H1 (cell line): Measurements from ENCODE around the gene LSG1. TPM values are rescaled to one million over a fixed set of nuclear protein-coding genes. Genes with fewer than 3 reads are reported as not detected.

Source experiments
- CTCF ChIA-PET: fragments of 300-600 bp; sonication (Branson Sonifier 250); formaldehyde crosslinking; loops from one replicate; lab custom pipeline; 2021; ENCODE audit not compliant: partially characterized antibody; lab: Charles Lee
- POLR2A ChIA-PET: fragments of 300-600 bp; sonication (Branson Sonifier 250); formaldehyde crosslinking; loops from one replicate; lab custom pipeline; 2021; ENCODE audit warnings: inconsistent platforms; ENCODE audit not compliant: partially characterized antibody; lab: Charles Lee
- DNase-seq, 2 experiments: peaks; one replicate each; pipeline versions ENCODE4 v3.0.0 to v3.0.0-alpha.2; 2010 to 2022; ENCODE audit warnings: low spot score in 2 of 2, low read depth in 1 of 2, mixed read lengths in 1 of 2
- FAIRE-seq: peaks from 2 replicates; lab custom pipeline; 2011; peaks lifted over from hg19 to GRCh38; lab: Jason Lieb, UNC
- H2AFZ ChIP-seq: 2 replicates; pipeline ENCODE4 v1.8.1; 2012; ENCODE audit warnings: low read length, inconsistent platforms
- H2AK5ac ChIP-seq: 2 replicates; pipeline ENCODE4 v1.6.1; 2013; ENCODE audit warnings: low read depth, low read length
- H2BK120ac ChIP-seq: replicated peaks from 2 replicates; pipeline ENCODE3; 2013; ENCODE audit warnings: low read depth, low read length, inconsistent platforms
- H2BK12ac ChIP-seq: 2 replicates; pipeline ENCODE4 v1.6.1; 2013; ENCODE audit warnings: low read depth, low read length
- H2BK15ac ChIP-seq: 2 replicates; pipeline ENCODE4 v1.6.1; 2013; ENCODE audit warnings: low read length
- H2BK20ac ChIP-seq: 2 replicates; pipeline ENCODE4 v1.6.1; 2013; ENCODE audit warnings: low read length
- H2BK5ac ChIP-seq: 2 replicates; pipeline ENCODE4 v1.6.1; 2013; ENCODE audit warnings: low read depth, low read length
- H3K14ac ChIP-seq: 2 replicates; pipeline ENCODE4 v1.6.1; 2013; ENCODE audit warnings: inconsistent platforms; ENCODE audit not compliant: insufficient read length
- H3K18ac ChIP-seq: 2 replicates; pipeline ENCODE4 v1.6.1; 2013; ENCODE audit warnings: low read length; ENCODE audit errors: extremely low read depth
- H3K23ac ChIP-seq: 2 replicates; pipeline ENCODE4 v1.6.1; 2013; ENCODE audit warnings: inconsistent platforms; ENCODE audit not compliant: insufficient read length
- H3K23me2 ChIP-seq: 2 replicates; pipeline ENCODE4 v1.6.1; 2013; ENCODE audit warnings: low read depth, low read length
- H3K27ac ChIP-seq: 2 replicates; pipeline ENCODE4 v1.6.1; 2011; ENCODE audit warnings: low read depth, low read length, inconsistent platforms
- H3K27me3 ChIP-seq, 4 experiments: replicated peaks in 1 of 4; 1 replicate in 1 of 4; 2 replicates in 3 of 4; pipeline versions ENCODE4 v1.6.1 to v1.8.1; 2011 to 2013; ENCODE audit warnings: low read length in 3 of 4, mild to moderate bottlenecking in 3 of 4, inconsistent platforms in 2 of 4, mixed read lengths in 2 of 4, moderate library complexity in 1 of 4; ENCODE audit not compliant: control insufficient read depth in 3 of 4, insufficient read depth in 3 of 4; ENCODE audit errors: extremely low read depth in 1 of 4
- H3K36me3 ChIP-seq, 4 experiments: 2 replicates each; pipeline versions ENCODE4 v1.6.1 to v1.8.1; 2011 to 2013; ENCODE audit warnings: mild to moderate bottlenecking in 4 of 4, low read length in 3 of 4, moderate library complexity in 2 of 4, control low read depth in 1 of 4, inconsistent platforms in 1 of 4; ENCODE audit not compliant: insufficient read depth in 4 of 4, control insufficient read depth in 2 of 4
- H3K4ac ChIP-seq: replicated peaks from 2 replicates; pipeline ENCODE3; 2013; ENCODE audit warnings: low read length, low read depth, mixed read lengths, inconsistent platforms; ENCODE audit not compliant: insufficient read length
- H3K4me1 ChIP-seq, 4 experiments: replicated peaks in 1 of 4; 1 replicate in 1 of 4; 2 replicates in 3 of 4; pipeline versions ENCODE4 v1.6.1 to v1.8.1; 2011 to 2013; ENCODE audit warnings: low read length in 3 of 4, inconsistent platforms in 2 of 4, mixed read lengths in 1 of 4; ENCODE audit not compliant: insufficient read depth in 4 of 4, control insufficient read depth in 3 of 4
- H3K4me2 ChIP-seq, 2 experiments: 2 replicates each; pipeline versions ENCODE4 v1.6.1 to v1.8.1; 2011 to 2013; ENCODE audit warnings: low read depth in 2 of 2, low read length in 2 of 2, control low read depth in 1 of 2, inconsistent platforms in 1 of 2, mild to moderate bottlenecking in 1 of 2; ENCODE audit not compliant: insufficient read depth in 1 of 2
- H3K4me3 ChIP-seq, 4 experiments: fragments of 200-600, 300-600 bp in 1 of 4; sonication (generic), shearing (Covaris generic), sonication (Bioruptor Twin) in 1 of 4; 2 replicates each; pipeline versions ENCODE4 v1.5.1 to v1.8.1; 2011 to 2016; ENCODE audit warnings: low read length in 4 of 4, low read depth in 3 of 4, control low read depth in 2 of 4, inconsistent platforms in 2 of 4, mild to moderate bottlenecking in 2 of 4, mixed read lengths in 1 of 4, moderate library complexity in 1 of 4; ENCODE audit not compliant: insufficient read depth in 2 of 4; ENCODE audit errors: extremely low read depth in 1 of 4
- H3K56ac ChIP-seq: replicated peaks from 2 replicates; pipeline ENCODE3; 2013; ENCODE audit warnings: low read depth, mild to moderate bottlenecking, mixed read lengths, low read length, inconsistent platforms; ENCODE audit not compliant: insufficient read length
- H3K79me1 ChIP-seq: 2 replicates; pipeline ENCODE4 v1.6.1; 2013; ENCODE audit warnings: low read depth, low read length, control low read depth
- H3K79me2 ChIP-seq, 2 experiments: 2 replicates each; pipeline versions ENCODE4 v1.6.1 to v1.8.1; 2012 to 2013; ENCODE audit warnings: low read length in 2 of 2, mild to moderate bottlenecking in 2 of 2, inconsistent platforms in 1 of 2; ENCODE audit not compliant: insufficient read depth in 2 of 2, control insufficient read depth in 1 of 2
- H3K9ac ChIP-seq, 4 experiments: replicated peaks in 1 of 4; 1 replicate in 1 of 4; 2 replicates in 3 of 4; pipeline versions ENCODE4 v1.6.1 to v1.8.1; 2011 to 2013; ENCODE audit warnings: low read depth in 3 of 4, low read length in 3 of 4, control low read depth in 2 of 4, mild to moderate bottlenecking in 2 of 4, moderate library complexity in 2 of 4, inconsistent platforms in 1 of 4; ENCODE audit errors: extremely low read depth in 1 of 4
- H3K9me3 ChIP-seq, 2 experiments: 2 replicates each; pipeline versions ENCODE4 v1.6.1 to v1.8.1; 2012 to 2013; ENCODE audit warnings: mild to moderate bottlenecking in 2 of 2, moderate library complexity in 2 of 2, control low read depth in 1 of 2, inconsistent platforms in 1 of 2, low read depth in 1 of 2, low read length in 1 of 2, mixed read lengths in 1 of 2; ENCODE audit not compliant: insufficient read depth in 2 of 2
- H4K20me1 ChIP-seq, 2 experiments: replicated peaks in 1 of 2; 2 replicates each; pipeline versions ENCODE3 to v1.8.1; 2011 to 2013; ENCODE audit warnings: inconsistent platforms in 2 of 2, low read length in 2 of 2, mild to moderate bottlenecking in 1 of 2; ENCODE audit not compliant: insufficient read depth in 2 of 2, control insufficient read depth in 1 of 2
- H4K5ac ChIP-seq: 2 replicates; pipeline ENCODE4 v1.6.1; 2013; ENCODE audit warnings: low read length, low read depth, mixed read lengths, inconsistent platforms; ENCODE audit not compliant: insufficient read length
- H4K8ac ChIP-seq: 2 replicates; pipeline ENCODE4 v1.8.0; 2013; ENCODE audit warnings: mild to moderate bottlenecking, moderate library complexity, low read length, inconsistent platforms; ENCODE audit not compliant: insufficient read depth; ENCODE audit errors: extremely low read depth
- H4K91ac ChIP-seq: replicated peaks from 2 replicates; pipeline ENCODE3; 2013; ENCODE audit warnings: low read length, mixed read lengths, inconsistent platforms; ENCODE audit not compliant: insufficient read length
- BACH1 ChIP-seq: IDR thresholded peaks from 2 replicates; pipeline ENCODE4 v1.6.1; 2012; ENCODE audit warnings: low read length, improper control_type of control experiment
- BCL11A ChIP-seq, 2 experiments: IDR thresholded peaks; one replicate each; pipeline ENCODE4 v1.6.1; 2011; ENCODE audit warnings: low read depth in 2 of 2, low read length in 2 of 2, mild to moderate bottlenecking in 2 of 2
- JUN ChIP-seq: IDR thresholded peaks from 2 replicates; pipeline ENCODE4 v1.6.1; 2011; ENCODE audit warnings: low read depth, mild to moderate bottlenecking, improper control_type of control experiment, low read length
- NANOG ChIP-seq: IDR thresholded peaks from 2 replicates; pipeline ENCODE4 v1.6.1; 2011; ENCODE audit warnings: low read length, low read depth, mild to moderate bottlenecking, inconsistent platforms; ENCODE audit not compliant: insufficient read depth, poor library complexity, severe bottlenecking
- POLR2A ChIP-seq, 2 experiments: IDR thresholded peaks; 1 replicate in 1 of 2; 2 replicates in 1 of 2; pipeline ENCODE4 v1.6.1; 2011; ENCODE audit warnings: low read depth in 2 of 2, low read length in 2 of 2, mild to moderate bottlenecking in 2 of 2; ENCODE audit errors: control extremely low read depth in 1 of 2
- RNF2 ChIP-seq: fragments of 200-900, 300-1000 bp; sonication (generic); IDR thresholded peaks from 2 replicates; pipeline ENCODE4 v1.7.1; 2016; ENCODE audit warnings: borderline replicate concordance, low read depth, mild to moderate bottlenecking, antibody characterized with exemption, low read length; ENCODE audit not compliant: poor library complexity, severe bottlenecking; ENCODE audit errors: missing control alignments
- SP4 ChIP-seq: IDR thresholded peaks from 2 replicates; pipeline ENCODE4 v1.6.1; 2012; ENCODE audit warnings: low read length, inconsistent platforms
- TCF12 ChIP-seq: IDR thresholded peaks from 2 replicates; pipeline ENCODE4 v1.6.1; 2011; ENCODE audit warnings: low read depth, mild to moderate bottlenecking, low read length
- WGBS, 2 experiments: shearing (Covaris generic) in 1 of 2; methylation state at CpG; one replicate each; pipeline versions ENCODE4 v1.1.6 to v1.1.7; 2013 to 2015; ENCODE audit warnings: low lambda C conversion rate in 2 of 2, mixed read lengths in 2 of 2, inconsistent platforms in 1 of 2, low coverage in 1 of 2, missing lambda C conversion rate in 1 of 2; ENCODE audit not compliant: insufficient replicate concordance in 2 of 2, insufficient coverage in 1 of 2, insufficient read length in 1 of 2; ENCODE audit errors: extremely low coverage in 1 of 2, missing lambda C conversion rate in 1 of 2; 5-methylcytosine and 5-hydroxymethylcytosine counted together
- polyA plus RNA-seq, 7 experiments: library from polyadenylated mRNA; depleted of rRNA in 3 of 7; stranded (reverse) in 5 of 7; unstranded in 2 of 7; fragments of >200 nt in 5 of 7; fragments of 200-250 nt in 2 of 7; gene quantifications; 1 replicate in 5 of 7; 2 replicates in 1 of 7; 4 replicates in 1 of 7; pipeline versions ENCODE4 v1.2.1 to v1.2.3, GENCODE V29; 2011 to 2013; ENCODE audit warnings: missing spikeins in 2 of 7, mixed read lengths in 2 of 7
- total RNA-seq: library from RNA; stranded (reverse); fragmentation: NEBNext Ultra II Directional; extraction: Animal tissue kit (Norgen Biotek cat#: 25700); gene quantifications from 2 replicates; pipeline ENCODE4 v1.2.1, GENCODE V29; 2021
- TF ChIP-seq, protein P1 (sequence below): IDR thresholded peaks from 2 replicates; pipeline ENCODE4 v1.6.1; 2012; ENCODE audit warnings: inconsistent platforms
- TF ChIP-seq, protein P2 (sequence below): IDR thresholded peaks from 2 replicates; pipeline ENCODE4 v1.6.1; 2012; ENCODE audit warnings: low read length, inconsistent platforms

The LSG1 gene
- total and polyA plus RNA-seq, 2 of the 8 experiments (the other 6 are each of a cell fraction or from before 2014, with no cell fraction given), result 23.7 to 47.6 TPM

DNA sequence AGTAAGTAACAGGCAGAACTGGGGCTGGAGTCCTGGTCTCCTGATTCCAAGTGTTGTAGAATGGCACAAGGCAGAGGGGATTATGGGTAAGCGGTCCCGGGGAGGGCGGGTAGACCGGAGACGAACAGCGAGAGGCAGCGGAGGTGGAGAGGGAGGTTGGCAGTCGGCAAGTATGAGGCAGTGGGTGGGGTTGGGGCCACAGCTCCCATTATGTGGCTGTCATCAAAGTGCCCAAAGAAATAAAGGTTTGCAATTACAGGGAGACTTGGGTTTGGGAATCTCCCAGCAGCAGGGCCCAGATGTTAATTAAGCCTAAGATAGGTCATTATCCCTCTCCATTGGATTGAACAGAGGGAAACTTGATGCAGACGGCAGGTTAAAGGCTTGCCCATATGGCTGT lies 30.6 kb upstream of the LSG1 start:
- Histone ChIP-seq H3K56ac (no peak overlapping the region), H3K18ac (no peak overlapping the region), H2AK5ac (no peak overlapping the region), H4K20me1 (no peaks in the 10 kb centered on the region), H3K79me2 (no peaks in the 10 kb centered on the region), H2BK15ac (no peak overlapping the region), H3K23me2 (peaks cover 5% of the 10 kb centered on the region; the same call in 1 of the 2 replicates), H2AFZ (no peak overlapping the region), H3K27ac (no peak overlapping the region), H3K79me1 (no peaks in the 10 kb centered on the region), H3K27me3 (no peaks in the 10 kb centered on the region), H3K23ac (no peak overlapping the region), H3K4me3 (no peak overlapping the region), H2BK12ac (no peak overlapping the region), H3K4me1 (peaks cover 5 to 10% (median 7%) of the 10 kb centered on the region in 4 experiments), H3K4me2 (no peak overlapping the region), H4K8ac (no peak overlapping the region), H2BK5ac (no peak overlapping the region), H3K9me3 (no peaks in the 10 kb centered on the region), H3K4ac (no peak overlapping the region), H3K14ac (no peak overlapping the region), H3K9ac (no peak overlapping the region), H2BK20ac (no peak overlapping the region), H4K91ac (no peak overlapping the region), H4K5ac (no peak overlapping the region), H2BK120ac (no peak overlapping the region), H3K36me3 (no peaks in the 10 kb centered on the region)
- ChIA-PET CTCF (interaction anchor here (3.3 kb wide), 1 partner anchor 21 kb away, joined by 10 read pairs; no protein-coding TSS in a partner anchor), POLR2A (no interaction called here)
- no peak for DNase-seq
- FAIRE-seq, result no peak
- 93% methylated on average over 9 of the region's 9 CpGs; no CpG with 5 or more reads in 1 of the 2 experiments for WGBS, 2 experiments
- TF ChIP-seq SP4 (no peak), JUN (no peak), TCF12 (no peak), NANOG (no peak), BACH1 (no peak), BCL11A (IDR thresholded peaks at IDR 0.05; ENCODE audit: low read depth in 2 of 2, low read length in 2 of 2) (no peak), RNF2 (no peak), POLR2A (IDR thresholded peaks at IDR 0.05; ENCODE audit: control extremely low read depth in 1 of 2, low read depth in 2 of 2, low read length in 2 of 2) (no peak)
- TF ChIP-seq, protein P1, sequence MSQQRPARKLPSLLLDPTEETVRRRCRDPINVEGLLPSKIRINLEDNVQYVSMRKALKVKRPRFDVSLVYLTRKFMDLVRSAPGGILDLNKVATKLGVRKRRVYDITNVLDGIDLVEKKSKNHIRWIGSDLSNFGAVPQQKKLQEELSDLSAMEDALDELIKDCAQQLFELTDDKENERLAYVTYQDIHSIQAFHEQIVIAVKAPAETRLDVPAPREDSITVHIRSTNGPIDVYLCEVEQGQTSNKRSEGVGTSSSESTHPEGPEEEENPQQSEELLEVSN, result no peak
- TF ChIP-seq, protein P2, sequence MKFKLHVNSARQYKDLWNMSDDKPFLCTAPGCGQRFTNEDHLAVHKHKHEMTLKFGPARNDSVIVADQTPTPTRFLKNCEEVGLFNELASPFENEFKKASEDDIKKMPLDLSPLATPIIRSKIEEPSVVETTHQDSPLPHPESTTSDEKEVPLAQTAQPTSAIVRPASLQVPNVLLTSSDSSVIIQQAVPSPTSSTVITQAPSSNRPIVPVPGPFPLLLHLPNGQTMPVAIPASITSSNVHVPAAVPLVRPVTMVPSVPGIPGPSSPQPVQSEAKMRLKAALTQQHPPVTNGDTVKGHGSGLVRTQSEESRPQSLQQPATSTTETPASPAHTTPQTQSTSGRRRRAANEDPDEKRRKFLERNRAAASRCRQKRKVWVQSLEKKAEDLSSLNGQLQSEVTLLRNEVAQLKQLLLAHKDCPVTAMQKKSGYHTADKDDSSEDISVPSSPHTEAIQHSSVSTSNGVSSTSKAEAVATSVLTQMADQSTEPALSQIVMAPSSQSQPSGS, result no peak
